ENCODE data around the gene OR5K1. TPM values are rescaled to one million over a fixed set of nuclear protein-coding genes. Genes with fewer than 3 reads are reported as not detected.

Gene OR5K1
- total RNA-seq, 1 experiment from 2014 or later, result not detected

DNA sequence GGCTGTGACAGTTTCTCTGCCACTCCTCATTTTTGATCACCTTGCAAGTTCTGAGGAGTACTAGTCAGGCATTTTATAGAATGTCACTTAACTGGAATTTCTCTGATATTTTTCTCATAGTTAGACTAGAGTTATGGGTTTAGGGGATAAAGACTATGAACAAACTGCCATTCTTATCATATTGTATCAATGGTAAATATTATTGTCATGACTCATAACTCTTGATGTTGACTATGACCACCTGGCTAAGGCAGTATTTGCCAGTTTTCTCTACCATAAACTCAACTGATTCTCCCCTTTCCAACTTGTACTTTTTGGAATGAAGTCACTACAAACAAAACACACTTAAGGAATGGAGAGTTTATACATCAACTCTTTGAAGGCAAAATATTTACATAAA is 22.7 kb upstream of the OR5K1 start:
- H3K27ac ChIP-seq (ENCODE audit: low read length), result no peak overlapping the region
- H3K4me3 ChIP-seq (ENCODE audit: low read depth in 2 of 2, low read length in 2 of 2), result no peak overlapping the region
- intact Hi-C loops (cut with micrococcal nuclease; ENCODE audit: unreplicated experiment) (no loop called here), in situ Hi-C loops (cut with HindIII; ENCODE audit: low pct_unique_long_range_greater_than_20kb, low sequenced_read_pairs) (no loop called here)
- POLR2A ChIA-PET, result no interaction called here
- H3K36me3 ChIP-seq (ENCODE audit: control insufficient read depth, insufficient read depth, low read length), result no peaks in the 10 kb centered on the region
- no peak for ATAC-seq
- H3K27me3 ChIP-seq (ENCODE audit: control insufficient read depth, insufficient read depth, low read length), result peaks cover 3% of the 10 kb centered on the region; the same call in 1 of the 2 replicates
- TF ChIP-seq POLR2AphosphoS5 (IDR thresholded peaks at IDR 0.05; ENCODE audit: low read depth, low read length), result no peak
- TF ChIP-seq CTCF (IDR thresholded peaks at IDR 0.05), result no peak
- TF ChIP-seq, protein P1, sequence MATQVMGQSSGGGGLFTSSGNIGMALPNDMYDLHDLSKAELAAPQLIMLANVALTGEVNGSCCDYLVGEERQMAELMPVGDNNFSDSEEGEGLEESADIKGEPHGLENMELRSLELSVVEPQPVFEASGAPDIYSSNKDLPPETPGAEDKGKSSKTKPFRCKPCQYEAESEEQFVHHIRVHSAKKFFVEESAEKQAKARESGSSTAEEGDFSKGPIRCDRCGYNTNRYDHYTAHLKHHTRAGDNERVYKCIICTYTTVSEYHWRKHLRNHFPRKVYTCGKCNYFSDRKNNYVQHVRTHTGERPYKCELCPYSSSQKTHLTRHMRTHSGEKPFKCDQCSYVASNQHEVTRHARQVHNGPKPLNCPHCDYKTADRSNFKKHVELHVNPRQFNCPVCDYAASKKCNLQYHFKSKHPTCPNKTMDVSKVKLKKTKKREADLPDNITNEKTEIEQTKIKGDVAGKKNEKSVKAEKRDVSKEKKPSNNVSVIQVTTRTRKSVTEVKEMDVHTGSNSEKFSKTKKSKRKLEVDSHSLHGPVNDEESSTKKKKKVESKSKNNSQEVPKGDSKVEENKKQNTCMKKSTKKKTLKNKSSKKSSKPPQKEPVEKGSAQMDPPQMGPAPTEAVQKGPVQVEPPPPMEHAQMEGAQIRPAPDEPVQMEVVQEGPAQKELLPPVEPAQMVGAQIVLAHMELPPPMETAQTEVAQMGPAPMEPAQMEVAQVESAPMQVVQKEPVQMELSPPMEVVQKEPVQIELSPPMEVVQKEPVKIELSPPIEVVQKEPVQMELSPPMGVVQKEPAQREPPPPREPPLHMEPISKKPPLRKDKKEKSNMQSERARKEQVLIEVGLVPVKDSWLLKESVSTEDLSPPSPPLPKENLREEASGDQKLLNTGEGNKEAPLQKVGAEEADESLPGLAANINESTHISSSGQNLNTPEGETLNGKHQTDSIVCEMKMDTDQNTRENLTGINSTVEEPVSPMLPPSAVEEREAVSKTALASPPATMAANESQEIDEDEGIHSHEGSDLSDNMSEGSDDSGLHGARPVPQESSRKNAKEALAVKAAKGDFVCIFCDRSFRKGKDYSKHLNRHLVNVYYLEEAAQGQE (IDR thresholded peaks at IDR 0.05; ENCODE audit: insufficient read depth in 1 of 2, low read depth in 2 of 2, low read length in 1 of 2), result no peak
- no peak for TF ChIP-seq SIN3A (IDR thresholded peaks at IDR 0.05; ENCODE audit: borderline replicate concordance, insufficient read depth, low read depth, low read length)
- TF ChIP-seq TCF7L2 (IDR thresholded peaks at IDR 0.05; ENCODE audit: low read depth, low read length), result no peak
- DNase-seq (ENCODE audit: low read depth, low spot score), result no peak
- BruUV-seq (replicated peaks), result no TSS peak
- H3K4me1 ChIP-seq (ENCODE audit: control insufficient read depth, insufficient read depth, low read length), result no peaks in the 10 kb centered on the region
- no peaks in the 10 kb centered on the region for H3K9me3 ChIP-seq (ENCODE audit: control insufficient read depth, insufficient read depth, low read depth, low read length)
- CTCF ChIA-PET, result no interaction called here

GRCh38 chr3:98445949-98446406 is 17.0 kb upstream of the OR5K1 start:
- no peaks in the 10 kb centered on the region for H3K36me3 ChIP-seq (ENCODE audit: control insufficient read depth, insufficient read depth, low read length)
- no TSS peak for BruUV-seq (replicated peaks)
- intact Hi-C loops (cut with micrococcal nuclease; ENCODE audit: unreplicated experiment) (no loop called here), in situ Hi-C loops (cut with HindIII; ENCODE audit: low pct_unique_long_range_greater_than_20kb, low sequenced_read_pairs) (no loop called here)
- H3K27me3 ChIP-seq (ENCODE audit: control insufficient read depth, insufficient read depth, low read length), result peaks cover 3% of the 10 kb centered on the region; the same call in 1 of the 2 replicates
- H3K4me1 ChIP-seq (ENCODE audit: control insufficient read depth, insufficient read depth, low read length), result no peaks in the 10 kb centered on the region
- ChIA-PET CTCF (no interaction called here), POLR2A (interaction anchor here (0.5 kb wide), 1 partner anchor 11 kb away, joined by 3 read pairs; no protein-coding TSS in a partner anchor)
- no peak overlapping the region for H3K27ac ChIP-seq (ENCODE audit: low read length)
- DNase-seq (ENCODE audit: low read depth, low spot score) (no peak), ATAC-seq (no peak)
- no peaks in the 10 kb centered on the region for H3K9me3 ChIP-seq (ENCODE audit: control insufficient read depth, insufficient read depth, low read depth, low read length)
- no peak for TF ChIP-seq CTCF (IDR thresholded peaks at IDR 0.05)
- TF ChIP-seq POLR2AphosphoS5 (IDR thresholded peaks at IDR 0.05; ENCODE audit: low read depth, low read length), result no peak
- TF ChIP-seq, protein P1 (IDR thresholded peaks at IDR 0.05; ENCODE audit: insufficient read depth in 1 of 2, low read depth in 2 of 2, low read length in 1 of 2), result no peak
- TF ChIP-seq TCF7L2 (IDR thresholded peaks at IDR 0.05; ENCODE audit: low read depth, low read length), result no peak
- no peak for TF ChIP-seq SIN3A (IDR thresholded peaks at IDR 0.05; ENCODE audit: borderline replicate concordance, insufficient read depth, low read depth, low read length)
- no peak overlapping the region for H3K4me3 ChIP-seq (ENCODE audit: low read depth in 2 of 2, low read length in 2 of 2)

All from Panc1 (cell line).